GM12892 (cell line): ENCODE data around the gene KHDC1.

Experiments used
- POLR2A ChIP-seq: IDR thresholded peaks from 2 replicates; pipeline ENCODE4 v1.6.1; 2011; ENCODE audit warnings: low read depth, low read length, control low read depth
- POLR2AphosphoS5 ChIP-seq: IDR thresholded peaks from 2 replicates; pipeline ENCODE4 v1.6.1; 2011; ENCODE audit warnings: low read depth, low read length, control low read depth

DNA sequence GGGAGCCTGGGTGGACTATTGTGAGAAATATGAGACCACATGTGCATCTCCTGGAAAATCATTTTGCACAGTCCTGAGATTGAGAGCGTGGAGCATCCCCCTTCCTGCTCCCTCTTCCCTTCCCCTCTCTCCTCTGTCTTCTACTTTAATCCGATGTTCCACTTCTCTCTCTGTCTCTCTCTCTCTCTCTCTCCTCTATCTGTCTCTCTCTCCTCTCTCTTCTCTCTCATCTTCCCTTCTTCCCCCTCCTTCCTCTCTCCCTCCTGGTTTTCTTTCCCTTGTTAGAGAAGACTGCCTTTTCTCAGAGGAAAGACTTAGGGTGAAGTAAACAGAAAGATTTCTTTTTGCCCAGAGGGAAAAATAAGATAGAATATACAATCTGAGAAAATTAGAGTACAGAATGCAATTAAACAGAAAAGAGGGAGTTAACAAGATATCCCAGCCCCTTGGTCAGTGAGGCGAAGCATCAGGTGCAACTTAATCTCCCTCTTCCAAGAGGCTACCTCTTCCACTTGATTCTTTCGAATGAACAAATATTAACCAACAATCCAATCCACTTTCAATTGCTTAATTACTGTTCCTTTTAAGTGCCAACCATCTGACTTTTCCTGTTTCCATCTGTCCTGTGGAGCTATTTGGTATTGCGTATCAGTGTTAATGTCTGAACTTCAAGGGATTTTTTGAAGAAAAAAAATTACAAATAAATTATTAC lies 14.6 kb downstream of the KHDC1 start:
- no peak for TF ChIP-seq POLR2AphosphoS5
- TF ChIP-seq POLR2A: no peak
